ENCODE measurements around the gene RGS19.

Gene RGS19

DNA sequence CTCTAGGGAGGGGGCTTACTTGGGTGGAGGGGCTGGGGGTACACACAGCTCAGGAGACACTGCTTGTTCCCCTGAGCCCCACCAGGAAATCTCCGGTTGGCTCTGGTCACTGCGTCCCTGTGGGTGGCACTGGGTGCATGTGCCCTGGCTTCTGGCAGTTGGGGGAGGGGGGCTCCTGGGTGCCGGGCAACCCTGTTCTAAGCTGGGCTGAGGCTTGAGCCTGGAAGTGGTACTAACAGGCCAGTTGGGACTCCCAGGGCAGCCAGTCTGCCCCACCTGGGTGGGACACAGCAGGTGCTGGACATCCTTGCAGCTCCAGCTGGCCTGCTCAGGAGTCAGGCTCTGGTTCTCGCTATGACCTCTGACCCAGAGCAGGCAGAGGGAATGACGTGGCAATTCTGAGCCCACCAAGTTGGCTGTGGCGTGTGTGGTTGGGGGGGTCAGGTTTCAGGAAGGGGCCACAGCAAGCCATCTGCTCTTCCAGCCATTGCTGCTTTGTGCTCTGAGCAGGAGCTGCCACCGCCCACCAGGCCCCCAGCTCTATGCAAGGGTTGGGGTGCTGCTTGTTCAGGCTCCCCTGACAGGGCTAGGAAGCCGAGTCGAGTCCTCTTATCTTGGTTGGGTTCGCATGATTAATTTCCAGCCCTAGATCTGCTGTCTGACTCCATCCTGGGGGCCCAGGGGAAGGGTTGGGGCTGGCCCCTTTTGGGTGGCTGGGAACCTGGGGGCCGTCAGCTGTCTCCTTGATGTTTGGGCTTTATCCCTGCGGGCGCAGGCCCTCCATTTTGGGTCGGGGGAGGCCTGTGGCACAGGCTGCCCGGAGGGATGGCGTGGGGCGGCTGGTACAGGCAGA, 42.7 kb downstream of the RGS19 start:
- peaks cover 10 to 13% of the 10 kb centered on the region in 2 donors for H3K4me1 ChIP-seq (ENCODE audit: control insufficient read depth in 2 of 2, insufficient read depth in 2 of 2, low read length in 2 of 2)
- peaks cover 24 to 32% of the 10 kb centered on the region in 2 donors for H3K36me3 ChIP-seq (ENCODE audit: control insufficient read depth in 2 of 2, insufficient read depth in 2 of 2, low read length in 2 of 2)
- peaks cover 26 to 57% of the 10 kb centered on the region in 2 donors for H3K27me3 ChIP-seq (ENCODE audit: control insufficient read depth in 2 of 2, insufficient read depth in 2 of 2, low read length in 2 of 2)
- no peak overlapping the region for H3K27ac ChIP-seq (ENCODE audit: low read depth in 2 of 2, low read length in 2 of 2)
- H3K9ac ChIP-seq (ENCODE audit: low read depth in 1 of 2, low read length in 2 of 2): no peak overlapping the region
- H3K9me3 ChIP-seq (ENCODE audit: control insufficient read depth in 2 of 2, low read length in 2 of 2): no peaks in the 10 kb centered on the region
- H3K4me3 ChIP-seq (ENCODE audit: low read length in 2 of 2): no peak overlapping the region

DNA sequence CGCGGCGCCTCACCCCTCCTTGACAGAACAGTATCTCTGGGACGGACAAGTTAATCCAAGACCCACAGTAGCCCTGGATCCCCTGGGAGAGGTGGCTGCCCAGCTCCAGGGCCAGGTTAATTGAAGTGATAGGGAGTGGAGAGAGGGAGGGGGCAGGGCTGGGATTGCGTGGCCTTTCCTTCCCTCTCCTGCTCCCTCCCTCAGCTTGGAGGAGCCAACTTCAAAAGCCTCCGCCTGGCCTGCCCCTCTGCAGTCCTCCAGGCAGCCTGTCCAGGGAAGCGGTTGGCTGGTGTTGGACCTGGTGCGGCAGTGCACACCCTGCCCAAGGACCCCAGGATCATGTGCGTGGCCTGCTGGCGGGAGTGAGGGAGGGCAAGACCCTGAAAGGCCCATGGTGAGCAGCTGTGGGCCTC, 43.4 kb downstream of the RGS19 start, which contains the start of gene C20orf204:
TSS of gene C20orf204 (plus strand) at position 250 of the 413 bp plus-strand sequence. CDS start at position 392, 142 bp downstream.
- Histone ChIP-seq H3K36me3 (ENCODE audit: control insufficient read depth in 2 of 2, insufficient read depth in 2 of 2, low read length in 2 of 2) (peaks cover 24 to 32% of the 10 kb centered on the region in 2 donors), H3K9ac (ENCODE audit: low read depth in 1 of 2, low read length in 2 of 2) (no peak within 1 kb of the TSS), H3K9me3 (ENCODE audit: control insufficient read depth in 2 of 2, low read length in 2 of 2) (no peaks in the 10 kb centered on the region), H3K4me1 (ENCODE audit: control insufficient read depth in 2 of 2, insufficient read depth in 2 of 2, low read length in 2 of 2) (peaks cover 10 to 14% of the 10 kb centered on the region in 2 donors), H3K27ac (ENCODE audit: low read depth in 2 of 2, low read length in 2 of 2) (no peak within 1 kb of the TSS), H3K4me3 (ENCODE audit: low read length in 2 of 2) (no peak within 1 kb of the TSS), H3K27me3 (ENCODE audit: control insufficient read depth in 2 of 2, insufficient read depth in 2 of 2, low read length in 2 of 2) (peaks cover 21 to 53% of the 10 kb centered on the region in 2 donors)

DNA sequence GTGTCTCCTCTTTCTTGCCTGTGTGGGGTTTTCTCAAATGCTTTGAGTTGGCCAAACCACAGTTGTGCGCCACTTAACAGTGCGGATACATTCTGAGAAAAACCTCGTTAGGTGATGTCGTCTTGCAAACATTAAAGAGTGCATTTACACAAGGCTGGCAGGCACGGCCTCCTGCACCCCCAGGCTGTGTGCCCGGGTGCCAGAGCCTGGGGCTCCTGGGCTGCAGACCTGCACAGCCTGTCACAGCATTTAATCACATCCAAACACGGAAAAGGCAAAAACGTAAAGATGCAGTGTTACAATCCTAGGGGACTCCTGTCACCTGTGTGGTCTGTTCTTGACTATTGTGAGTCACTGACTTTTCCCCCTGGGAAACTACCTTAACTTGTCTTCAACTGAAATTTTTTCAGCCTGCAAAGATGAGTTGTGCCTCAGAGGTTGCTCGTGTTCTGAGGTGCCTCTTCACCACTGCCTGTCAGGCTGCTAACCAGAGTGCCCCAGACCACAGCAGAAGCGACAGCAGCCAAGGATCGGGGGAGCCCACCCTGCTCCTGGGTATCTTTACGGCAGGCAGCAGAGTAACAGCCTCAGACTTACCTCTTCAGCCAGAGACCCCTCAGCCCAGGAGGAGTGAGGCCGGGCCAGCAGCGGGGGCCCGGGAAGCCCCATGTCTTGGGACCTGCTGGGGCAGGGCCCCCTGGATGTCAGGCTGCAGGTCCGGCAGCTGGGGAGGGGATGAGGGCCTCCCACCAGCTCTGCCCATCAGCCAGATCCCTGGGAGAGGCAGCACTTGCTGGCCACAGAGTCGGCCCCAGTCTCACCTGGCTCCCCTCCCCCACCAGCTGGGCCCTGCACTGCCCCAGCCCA, 44.0 kb downstream of the RGS19 start:
- Histone ChIP-seq H3K9me3 (ENCODE audit: control insufficient read depth in 2 of 2, low read length in 2 of 2) (no peaks in the 10 kb centered on the region), H3K36me3 (ENCODE audit: control insufficient read depth in 2 of 2, insufficient read depth in 2 of 2, low read length in 2 of 2) (peaks cover 24 to 32% of the 10 kb centered on the region in 2 donors), H3K9ac (ENCODE audit: low read depth in 1 of 2, low read length in 2 of 2) (no peak overlapping the region), H3K4me3 (ENCODE audit: low read length in 2 of 2) (no peak overlapping the region), H3K4me1 (ENCODE audit: control insufficient read depth in 2 of 2, insufficient read depth in 2 of 2, low read length in 2 of 2) (peaks cover 10 to 15% of the 10 kb centered on the region in 2 donors), H3K27me3 (ENCODE audit: control insufficient read depth in 2 of 2, insufficient read depth in 2 of 2, low read length in 2 of 2) (peaks cover 15 to 46% of the 10 kb centered on the region in 2 donors), H3K27ac (ENCODE audit: low read depth in 2 of 2, low read length in 2 of 2) (no peak overlapping the region)

DNA sequence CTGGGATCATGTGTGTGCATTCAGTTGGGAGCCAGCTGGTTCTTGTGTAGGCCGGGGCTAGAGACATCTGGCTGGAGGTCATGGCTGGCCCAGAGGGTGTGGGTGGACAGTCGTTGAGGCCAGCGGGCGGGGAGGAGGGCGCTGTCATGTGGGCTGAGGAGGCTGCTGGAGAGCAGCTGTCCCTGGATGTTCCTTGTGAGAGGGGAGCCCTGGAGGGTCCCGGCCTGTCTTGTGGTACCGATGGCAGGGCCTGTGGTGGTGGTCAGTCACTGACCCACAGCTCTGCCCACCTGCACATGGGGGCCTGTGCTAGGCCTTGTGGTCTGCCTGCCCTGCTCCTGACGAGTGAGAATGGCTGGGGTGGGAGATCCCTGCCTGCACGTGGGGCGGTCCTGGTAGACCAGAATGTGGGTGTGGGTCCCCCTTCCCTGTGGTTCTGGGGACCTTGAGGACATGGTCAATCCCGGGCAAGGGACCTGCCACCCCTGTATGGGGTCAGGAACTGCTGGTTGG, 45.3 kb downstream of the RGS19 start:
- Histone ChIP-seq H3K27me3 (ENCODE audit: control insufficient read depth in 2 of 2, insufficient read depth in 2 of 2, low read length in 2 of 2) (peaks cover 8 to 37% of the 10 kb centered on the region in 2 donors), H3K27ac (ENCODE audit: low read depth in 2 of 2, low read length in 2 of 2) (no peak overlapping the region), H3K9me3 (ENCODE audit: control insufficient read depth in 2 of 2, low read length in 2 of 2) (no peaks in the 10 kb centered on the region), H3K4me3 (ENCODE audit: low read length in 2 of 2) (no peak overlapping the region), H3K36me3 (ENCODE audit: control insufficient read depth in 2 of 2, insufficient read depth in 2 of 2, low read length in 2 of 2) (peaks cover 36 to 43% of the 10 kb centered on the region in 2 donors), H3K9ac (ENCODE audit: low read depth in 1 of 2, low read length in 2 of 2) (no peak overlapping the region), H3K4me1 (ENCODE audit: control insufficient read depth in 2 of 2, insufficient read depth in 2 of 2, low read length in 2 of 2) (peaks cover 12 to 18% of the 10 kb centered on the region in 2 donors)

DNA sequence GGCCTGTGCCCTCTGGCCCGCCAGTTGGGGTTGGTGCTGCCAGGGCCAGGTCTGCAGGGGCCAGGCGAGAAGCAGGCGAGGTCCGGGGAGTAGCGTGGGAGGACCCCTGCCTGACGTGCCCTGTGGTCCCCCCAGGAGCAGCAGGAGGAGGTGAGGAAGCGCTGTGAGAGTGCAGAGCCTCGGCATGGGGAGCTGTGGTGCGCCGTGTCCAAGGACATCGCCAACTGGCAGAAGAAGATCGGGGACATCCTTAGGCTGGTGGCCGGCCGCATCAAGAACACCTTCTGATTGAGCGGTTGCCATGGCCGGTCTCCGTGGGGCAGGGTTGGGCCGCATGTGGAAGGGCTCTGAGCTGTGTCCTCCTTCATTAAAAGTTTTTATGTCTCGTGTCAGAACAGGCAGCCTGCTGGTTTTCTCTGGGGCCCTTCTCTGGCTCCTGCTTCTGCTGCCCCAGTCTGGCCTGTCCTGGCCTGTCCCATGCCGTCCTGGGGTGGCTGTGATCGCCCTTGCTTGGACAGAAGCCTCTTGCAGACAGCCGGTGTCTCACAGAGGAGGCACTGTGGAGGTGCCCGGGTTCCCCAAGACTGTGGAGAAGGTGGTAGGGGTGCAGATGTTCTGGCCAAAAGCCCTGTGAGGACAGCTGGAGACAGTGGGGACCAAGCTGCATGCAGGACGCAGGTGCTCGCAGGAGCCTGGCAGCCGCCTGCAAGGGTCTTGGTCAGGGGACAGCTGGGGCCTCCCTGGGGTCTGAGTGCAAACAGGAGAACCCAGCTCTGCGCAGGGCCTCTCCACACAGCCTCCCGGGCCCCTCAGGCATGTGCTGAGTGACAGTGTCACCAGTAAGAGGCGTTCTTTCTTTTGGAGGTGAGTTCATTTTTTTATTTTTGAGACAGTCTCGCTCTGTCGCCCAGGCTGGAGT, 46.4 kb downstream of the RGS19 start:
- H3K27ac ChIP-seq (ENCODE audit: low read depth in 2 of 2, low read length in 2 of 2): no peak overlapping the region
- peaks cover 8 to 37% of the 10 kb centered on the region in 2 donors for H3K27me3 ChIP-seq (ENCODE audit: control insufficient read depth in 2 of 2, insufficient read depth in 2 of 2, low read length in 2 of 2)
- no peaks in the 10 kb centered on the region for H3K9me3 ChIP-seq (ENCODE audit: control insufficient read depth in 2 of 2, low read length in 2 of 2)
- H3K4me1 ChIP-seq (ENCODE audit: control insufficient read depth in 2 of 2, insufficient read depth in 2 of 2, low read length in 2 of 2): peaks cover 7 to 15% of the 10 kb centered on the region in 2 donors
- H3K9ac ChIP-seq (ENCODE audit: low read depth in 1 of 2, low read length in 2 of 2): no peak overlapping the region
- peaks cover 46 to 52% of the 10 kb centered on the region in 2 donors for H3K36me3 ChIP-seq (ENCODE audit: control insufficient read depth in 2 of 2, insufficient read depth in 2 of 2, low read length in 2 of 2)
- H3K4me3 ChIP-seq (ENCODE audit: low read length in 2 of 2): no peak overlapping the region

DNA sequence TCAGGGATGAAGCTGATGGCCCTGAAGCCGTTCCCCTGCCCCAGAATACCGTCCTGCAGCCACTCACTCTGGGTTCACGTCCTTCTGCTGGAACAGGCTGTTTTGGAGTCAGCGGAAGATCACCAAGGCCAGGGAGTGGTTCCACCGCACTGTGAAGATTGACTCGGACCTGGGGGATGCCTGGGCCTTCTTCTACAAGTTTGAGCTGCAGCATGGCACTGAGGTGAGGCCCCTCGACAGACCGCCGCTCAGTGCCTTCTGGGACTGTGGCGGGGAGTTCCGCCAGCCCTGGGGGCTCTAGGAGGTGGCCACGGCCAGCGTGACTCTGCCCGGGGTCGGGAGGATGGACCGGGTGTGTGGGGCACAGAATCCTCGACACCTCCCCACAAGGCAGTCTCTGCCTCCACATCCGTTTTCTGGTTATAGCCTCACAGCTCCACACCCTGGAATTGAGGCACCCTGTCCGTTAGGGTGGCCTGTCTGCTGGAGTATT, 47.5 kb downstream of the RGS19 start:
- peaks cover 8 to 31% of the 10 kb centered on the region in 2 donors for H3K27me3 ChIP-seq (ENCODE audit: control insufficient read depth in 2 of 2, insufficient read depth in 2 of 2, low read length in 2 of 2)
- peaks cover 56 to 63% of the 10 kb centered on the region in 2 donors for H3K36me3 ChIP-seq (ENCODE audit: control insufficient read depth in 2 of 2, insufficient read depth in 2 of 2, low read length in 2 of 2)
- no peak overlapping the region for H3K9ac ChIP-seq (ENCODE audit: low read depth in 1 of 2, low read length in 2 of 2)
- no peaks in the 10 kb centered on the region for H3K9me3 ChIP-seq (ENCODE audit: control insufficient read depth in 2 of 2, low read length in 2 of 2)
- H3K4me3 ChIP-seq (ENCODE audit: low read length in 2 of 2): no peak overlapping the region
- H3K27ac ChIP-seq (ENCODE audit: low read depth in 2 of 2, low read length in 2 of 2): no peak overlapping the region
- peaks cover 7 to 11% of the 10 kb centered on the region in 2 donors for H3K4me1 ChIP-seq (ENCODE audit: control insufficient read depth in 2 of 2, insufficient read depth in 2 of 2, low read length in 2 of 2)

DNA sequence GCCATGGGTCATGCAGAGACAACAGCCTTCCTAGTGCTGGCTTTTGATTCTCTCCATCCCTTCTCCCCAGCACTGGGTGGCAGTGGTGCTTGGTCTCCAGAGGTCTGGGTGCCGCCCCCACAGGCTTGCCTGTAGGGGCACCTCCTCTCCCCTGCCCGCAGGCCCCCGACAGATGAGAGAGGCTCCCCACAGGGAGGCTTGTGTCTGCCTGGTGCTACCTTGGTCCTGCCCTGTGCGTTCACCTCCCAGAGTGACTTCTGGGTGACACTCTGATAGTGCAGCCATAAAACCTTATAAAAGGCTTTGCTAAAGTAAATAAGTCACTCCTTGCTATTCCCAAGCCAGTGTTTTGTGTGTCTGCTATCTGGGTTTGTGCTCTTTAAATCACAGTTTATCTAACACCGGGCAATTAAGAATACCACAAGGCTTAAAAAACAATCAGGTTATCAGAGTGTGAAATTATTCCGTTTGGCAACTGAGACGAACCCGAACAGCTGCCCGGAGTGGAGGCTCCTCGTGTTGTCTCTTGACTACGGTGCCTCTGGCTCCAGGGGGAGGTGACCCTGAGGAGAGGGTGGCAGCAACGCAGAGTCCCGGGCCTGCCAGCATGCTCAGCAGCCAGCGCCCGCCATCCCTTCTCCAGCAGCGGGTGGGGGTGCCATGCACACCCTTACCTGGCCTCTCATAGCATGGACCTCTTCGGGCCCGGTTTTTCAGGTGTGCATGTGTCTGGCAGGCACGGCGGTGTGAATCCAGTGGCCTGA, 48.8 kb downstream of the RGS19 start:
- Histone ChIP-seq H3K9ac (ENCODE audit: low read depth in 1 of 2, low read length in 2 of 2) (no peak overlapping the region), H3K36me3 (ENCODE audit: control insufficient read depth in 2 of 2, insufficient read depth in 2 of 2, low read length in 2 of 2) (peaks cover 65 to 70% of the 10 kb centered on the region in 2 donors), H3K27ac (ENCODE audit: low read depth in 2 of 2, low read length in 2 of 2) (no peak overlapping the region), H3K9me3 (ENCODE audit: control insufficient read depth in 2 of 2, low read length in 2 of 2) (no peaks in the 10 kb centered on the region), H3K4me1 (ENCODE audit: control insufficient read depth in 2 of 2, insufficient read depth in 2 of 2, low read length in 2 of 2) (peaks cover 7 to 11% of the 10 kb centered on the region in 2 donors), H3K4me3 (ENCODE audit: low read length in 2 of 2) (no peak overlapping the region), H3K27me3 (ENCODE audit: control insufficient read depth in 2 of 2, insufficient read depth in 2 of 2, low read length in 2 of 2) (peaks cover 0 to 19% of the 10 kb centered on the region in 2 donors)

DNA sequence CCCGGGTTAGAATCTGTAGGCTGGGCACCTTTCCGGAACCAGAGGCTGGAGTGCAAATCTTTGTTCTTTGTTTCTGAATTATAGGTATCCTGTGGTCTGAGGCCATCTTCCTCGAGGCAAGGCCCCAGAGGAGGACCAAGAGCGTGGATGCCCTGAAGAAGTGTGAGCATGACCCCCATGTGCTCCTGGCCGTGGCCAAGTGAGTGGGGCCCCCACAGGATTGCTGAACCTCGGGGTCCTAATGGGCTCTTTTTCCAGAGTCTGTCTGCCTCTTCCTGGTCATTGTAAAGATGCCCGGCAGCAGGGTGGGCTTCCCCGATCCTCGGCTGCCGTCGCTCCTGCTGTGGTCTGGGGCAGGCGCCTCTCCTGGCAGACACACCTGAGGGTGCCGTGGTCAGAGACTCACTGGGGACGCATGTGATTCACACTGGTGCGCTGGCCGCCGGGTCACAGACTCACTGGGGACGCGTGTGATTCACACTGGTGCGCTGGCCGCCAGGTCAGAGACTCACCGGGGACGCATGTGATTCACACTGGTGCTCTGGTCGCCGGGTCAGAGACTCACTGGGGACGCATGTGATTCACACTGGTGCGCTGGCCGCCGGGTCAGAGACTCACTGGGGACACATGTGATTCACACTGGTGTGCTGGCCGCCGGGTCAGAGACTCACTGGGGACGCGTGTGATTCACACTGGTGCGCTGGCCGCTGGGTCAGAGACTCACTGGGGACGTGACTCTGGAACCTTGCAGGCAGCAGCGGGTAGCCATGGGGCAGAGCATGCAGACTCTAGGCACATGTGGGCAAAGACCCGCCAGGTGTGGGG, 49.8 kb downstream of the RGS19 start:
- Histone ChIP-seq H3K27me3 (ENCODE audit: control insufficient read depth in 2 of 2, insufficient read depth in 2 of 2, low read length in 2 of 2) (peaks cover 0 to 13% of the 10 kb centered on the region in 2 donors), H3K4me1 (ENCODE audit: control insufficient read depth in 2 of 2, insufficient read depth in 2 of 2, low read length in 2 of 2) (peaks cover 11 to 14% of the 10 kb centered on the region in 2 donors), H3K36me3 (ENCODE audit: control insufficient read depth in 2 of 2, insufficient read depth in 2 of 2, low read length in 2 of 2) (peaks cover 68 to 69% of the 10 kb centered on the region in 2 donors), H3K9me3 (ENCODE audit: control insufficient read depth in 2 of 2, low read length in 2 of 2) (no peaks in the 10 kb centered on the region), H3K4me3 (ENCODE audit: low read length in 2 of 2) (no peak overlapping the region), H3K27ac (ENCODE audit: low read depth in 2 of 2, low read length in 2 of 2) (no peak overlapping the region), H3K9ac (ENCODE audit: low read depth in 1 of 2, low read length in 2 of 2) (no peak overlapping the region)

Measured in mucosa of rectum (tissue), 2 donors.